NT2/D1 (cell line): ENCODE data around the gene HABP2.

Experiments used
- SUZ12 ChIP-seq: IDR thresholded peaks from 2 replicates; pipeline ENCODE4 v1.6.1; 2011; ENCODE audit not compliant: insufficient read length, insufficient read depth; ENCODE audit errors: extremely low read depth
- YY1 ChIP-seq: IDR thresholded peaks from 2 replicates; pipeline ENCODE4 v1.6.1; 2011; ENCODE audit not compliant: insufficient read length, insufficient read depth
- ZNF274 ChIP-seq: IDR thresholded peaks from 2 replicates; pipeline ENCODE4 v1.6.1; 2011; ENCODE audit warnings: mild to moderate bottlenecking, low read depth, low read length

GRCh38 chr10:113583571-113583970 lies 30.7 kb downstream of the HABP2 start:
- TF ChIP-seq SUZ12: no peak
- no peak for TF ChIP-seq ZNF274
- no peak for TF ChIP-seq YY1
